Forelimb muscle (tissue), 1 donor: ENCODE results near the gene NR3C2. TPM values are rescaled to one million over a fixed set of nuclear protein-coding genes. Genes with fewer than 3 reads are reported as not detected.

ENCODE experiments used
- DNase-seq: peaks from one replicate; pipeline ENCODE4 v3.0.0-alpha.2; 2013; ENCODE audit warnings: low read depth
- polyA plus RNA-seq: library from polyadenylated mRNA; unstranded; fragments of 120-200 nt; gene quantifications from one replicate; pipeline ENCODE4 v1.2.1, GENCODE V29; 2013; ENCODE audit not compliant: insufficient read length

Gene NR3C2
- polyA plus RNA-seq, 1 donor: 14.1 TPM

- no peak for DNase-seq
These were observed 385.3 kb downstream of the NR3C2 start for GRCh38 chr4:148056879-148057278.

- no peak for DNase-seq
These were observed 386.4 kb downstream of the NR3C2 start for GRCh38 chr4:148055844-148056243.

- no peak for DNase-seq
These were observed 387.9 kb downstream of the NR3C2 start for GRCh38 chr4:148054275-148054674.

GRCh38 chr4:148053298-148054003 is 388.8 kb downstream of the NR3C2 start:
- no peak for DNase-seq

- DNase-seq: no peak
These were observed 389.8 kb downstream of the NR3C2 start for GRCh38 chr4:148052448-148052847.

- no peak for DNase-seq
These were observed 390.8 kb downstream of the NR3C2 start for GRCh38 chr4:148051403-148051802.

GRCh38 chr4:148048598-148048997 is 393.6 kb downstream of the NR3C2 start:
- no peak for DNase-seq

GRCh38 chr4:148044912-148045352 is 397.3 kb downstream of the NR3C2 start:
- DNase-seq: no peak

GRCh38 chr4:148044089-148044911 is 397.9 kb downstream of the NR3C2 start:
- DNase-seq: no peak

- no peak for DNase-seq
These were observed 400.4 kb downstream of the NR3C2 start for GRCh38 chr4:148041606-148042329.

GRCh38 chr4:148034813-148035212 is 407.4 kb downstream of the NR3C2 start:
- DNase-seq: no peak

GRCh38 chr4:148030193-148030873 is 411.9 kb downstream of the NR3C2 start:
- DNase-seq: no peak

GRCh38 chr4:148029781-148030180 is 412.4 kb downstream of the NR3C2 start:
- no peak for DNase-seq
